D721Med (cell line): ENCODE results near the gene DIP2C.

ENCODE experiments used
- DNase-seq: peaks from one replicate; pipeline ENCODE4 v3.0.0; 2011; ENCODE audit warnings: low spot score; ENCODE audit not compliant: insufficient read length
- FAIRE-seq: peaks from 2 replicates; lab custom pipeline; 2011; peaks lifted over from hg19 to GRCh38; lab: Jason Lieb, UNC
- TF ChIP-seq, protein P1 (sequence below): IDR thresholded peaks from 2 replicates; pipeline ENCODE4 v1.5.1; 2012; ENCODE audit warnings: mild to moderate bottlenecking, control low read depth; ENCODE audit not compliant: insufficient read depth; ENCODE audit errors: missing control alignments

The DIP2C gene

DNA sequence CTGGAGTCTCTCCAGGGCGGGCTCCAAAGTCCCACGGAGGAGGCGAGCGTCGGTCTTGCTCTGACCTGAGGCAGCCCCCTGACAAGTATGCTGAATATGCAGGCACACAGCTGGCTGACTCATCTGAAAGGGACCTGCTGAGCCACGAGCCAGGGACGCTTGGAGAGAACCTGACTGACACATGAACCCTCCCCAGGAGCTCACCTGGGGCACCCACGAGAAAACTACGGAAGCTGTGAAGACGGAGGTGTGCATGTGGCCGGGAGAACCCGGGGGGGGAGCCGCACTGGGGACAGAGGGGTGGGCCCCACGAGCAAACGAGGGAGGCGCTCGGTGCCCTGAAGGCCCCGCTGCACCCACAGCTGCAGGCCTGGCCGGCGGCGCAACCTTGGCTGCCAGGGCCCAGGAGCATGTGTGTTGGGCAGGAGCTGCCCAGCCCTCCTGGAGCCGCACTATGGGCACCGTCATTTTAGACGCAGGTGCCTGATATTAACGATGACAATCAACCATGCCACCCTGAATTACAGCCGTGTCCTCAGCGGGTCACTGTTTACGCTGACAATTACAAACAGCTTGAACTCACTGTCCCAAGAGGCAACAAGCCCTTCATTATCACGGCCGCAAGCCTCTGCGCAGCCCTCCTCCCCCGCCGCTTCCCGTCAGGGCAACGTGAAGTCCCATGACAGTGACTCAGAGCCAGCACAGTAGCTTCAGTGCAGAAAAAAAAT lies 64.7 kb downstream of the DIP2C start:
- TF ChIP-seq, protein P1, sequence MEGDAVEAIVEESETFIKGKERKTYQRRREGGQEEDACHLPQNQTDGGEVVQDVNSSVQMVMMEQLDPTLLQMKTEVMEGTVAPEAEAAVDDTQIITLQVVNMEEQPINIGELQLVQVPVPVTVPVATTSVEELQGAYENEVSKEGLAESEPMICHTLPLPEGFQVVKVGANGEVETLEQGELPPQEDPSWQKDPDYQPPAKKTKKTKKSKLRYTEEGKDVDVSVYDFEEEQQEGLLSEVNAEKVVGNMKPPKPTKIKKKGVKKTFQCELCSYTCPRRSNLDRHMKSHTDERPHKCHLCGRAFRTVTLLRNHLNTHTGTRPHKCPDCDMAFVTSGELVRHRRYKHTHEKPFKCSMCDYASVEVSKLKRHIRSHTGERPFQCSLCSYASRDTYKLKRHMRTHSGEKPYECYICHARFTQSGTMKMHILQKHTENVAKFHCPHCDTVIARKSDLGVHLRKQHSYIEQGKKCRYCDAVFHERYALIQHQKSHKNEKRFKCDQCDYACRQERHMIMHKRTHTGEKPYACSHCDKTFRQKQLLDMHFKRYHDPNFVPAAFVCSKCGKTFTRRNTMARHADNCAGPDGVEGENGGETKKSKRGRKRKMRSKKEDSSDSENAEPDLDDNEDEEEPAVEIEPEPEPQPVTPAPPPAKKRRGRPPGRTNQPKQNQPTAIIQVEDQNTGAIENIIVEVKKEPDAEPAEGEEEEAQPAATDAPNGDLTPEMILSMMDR: no peak
- no peak for DNase-seq
- FAIRE-seq: no peak

DNA sequence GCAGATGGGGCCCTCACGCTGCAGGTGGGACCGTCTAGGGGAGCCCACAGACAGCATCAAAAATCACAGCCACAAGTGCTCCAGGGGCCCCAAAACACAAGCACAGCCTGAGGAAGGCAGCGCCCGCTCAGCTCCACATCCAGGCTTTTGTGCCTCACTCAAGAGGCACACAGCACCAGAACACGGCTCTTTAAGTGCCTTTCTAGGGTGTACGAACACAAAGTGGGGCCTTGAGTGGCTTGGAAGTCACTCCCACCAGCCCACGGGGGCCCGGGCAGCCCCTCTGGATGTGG lies 65.2 kb downstream of the DIP2C start:
- no peak for FAIRE-seq
- no peak for DNase-seq
- TF ChIP-seq, protein P1: no peak

DNA sequence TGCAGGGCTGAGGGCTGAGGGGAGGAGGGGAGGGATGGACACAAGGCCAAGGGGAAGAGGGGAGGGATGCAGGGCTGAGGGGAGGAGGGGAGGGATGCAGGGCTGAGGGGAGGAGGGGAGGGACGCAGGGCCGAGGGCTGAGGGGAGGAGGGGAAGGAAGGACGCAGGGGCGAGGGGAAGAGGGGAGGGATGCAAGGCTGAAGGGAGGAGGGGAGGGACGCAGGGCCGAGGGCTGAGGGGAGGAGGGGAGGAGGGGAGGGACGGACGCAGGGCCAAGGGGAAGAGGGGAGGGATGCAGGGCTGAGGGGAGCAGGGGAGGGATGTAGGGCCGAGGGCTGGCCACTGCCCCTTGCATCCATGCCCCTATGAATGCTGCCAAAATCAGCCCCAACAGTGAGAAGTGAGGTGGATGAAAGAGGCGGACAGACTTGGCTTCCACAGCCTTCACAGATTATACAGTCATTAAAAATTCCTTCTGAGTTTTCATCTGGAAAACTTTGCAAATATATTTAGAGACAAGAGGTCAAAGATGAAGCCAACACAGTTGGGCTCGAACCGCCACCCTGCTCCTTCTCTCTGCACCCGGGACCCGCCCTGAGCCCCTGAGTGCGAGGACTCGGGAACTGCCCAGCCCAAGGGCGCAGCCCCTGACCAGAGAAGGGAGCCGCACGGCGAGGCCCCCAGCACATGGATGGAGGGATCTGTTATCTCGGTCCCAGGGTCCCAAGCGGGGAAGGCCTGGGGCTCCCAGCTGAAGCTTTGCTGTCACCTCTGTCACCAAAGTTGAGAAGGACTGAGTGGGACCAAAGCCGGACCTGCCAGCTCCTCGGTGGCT lies 65.8 kb downstream of the DIP2C start:
- FAIRE-seq: no peak
- TF ChIP-seq, protein P1: no peak
- DNase-seq: no peak

DNA sequence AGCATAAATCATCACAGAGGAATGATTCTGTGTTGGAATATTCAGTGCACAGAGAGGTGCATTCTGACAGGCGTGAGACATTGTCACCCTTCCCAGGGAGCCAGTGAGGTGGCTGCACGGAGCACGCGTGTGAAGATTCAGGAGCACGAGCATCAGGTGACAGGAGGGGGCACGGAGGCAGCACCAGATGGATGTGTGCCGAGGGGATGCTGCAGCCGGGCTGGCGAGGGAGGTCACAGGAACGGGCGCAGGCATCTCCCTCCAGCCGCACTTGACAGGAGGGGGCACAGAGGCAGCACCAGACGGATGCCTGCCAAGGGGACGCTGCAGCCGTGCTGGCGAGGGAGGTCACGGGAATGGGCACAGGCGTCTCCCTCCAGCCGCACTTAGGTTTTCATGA lies 66.5 kb downstream of the DIP2C start:
- FAIRE-seq: no peak
- no peak for DNase-seq
- TF ChIP-seq, protein P1: no peak

DNA sequence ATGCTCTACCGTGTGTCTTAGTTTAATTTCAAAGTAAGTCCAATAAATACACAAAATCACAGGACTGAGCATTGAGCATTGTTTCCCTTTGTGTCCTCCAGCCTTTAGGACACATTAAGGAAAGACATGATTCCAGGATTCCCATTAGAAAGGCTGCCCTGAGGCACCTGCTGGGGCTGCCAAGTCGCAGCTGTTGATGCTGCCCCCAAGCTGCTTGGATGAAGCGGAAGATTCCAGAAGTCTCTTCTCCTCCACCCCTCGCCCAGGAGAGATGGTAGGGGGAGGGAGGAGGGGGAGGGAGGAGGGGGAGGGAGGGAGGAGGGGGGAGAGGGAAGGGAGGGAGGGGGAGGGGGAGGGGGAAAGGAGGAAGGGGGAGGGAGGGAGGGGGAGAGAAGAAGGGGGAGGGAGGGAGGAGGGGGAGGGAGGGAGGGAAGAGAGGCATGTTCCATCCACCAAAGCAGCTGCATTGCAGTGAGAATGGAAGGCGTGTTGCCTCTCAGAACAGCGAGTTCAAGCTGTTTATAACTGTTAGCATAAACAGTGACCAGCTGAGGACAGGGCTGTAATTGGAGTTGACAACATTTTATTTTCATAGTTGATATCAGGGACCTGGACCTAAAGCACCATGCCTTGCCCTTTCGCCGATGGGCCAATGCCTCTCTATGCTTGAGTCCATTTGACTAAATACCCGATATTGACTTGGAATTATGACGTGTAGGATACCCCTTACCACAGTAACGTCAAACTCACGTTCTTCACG lies 67.3 kb downstream of the DIP2C start:
- TF ChIP-seq, protein P1: no peak
- FAIRE-seq (no peak), DNase-seq (no peak)

DNA sequence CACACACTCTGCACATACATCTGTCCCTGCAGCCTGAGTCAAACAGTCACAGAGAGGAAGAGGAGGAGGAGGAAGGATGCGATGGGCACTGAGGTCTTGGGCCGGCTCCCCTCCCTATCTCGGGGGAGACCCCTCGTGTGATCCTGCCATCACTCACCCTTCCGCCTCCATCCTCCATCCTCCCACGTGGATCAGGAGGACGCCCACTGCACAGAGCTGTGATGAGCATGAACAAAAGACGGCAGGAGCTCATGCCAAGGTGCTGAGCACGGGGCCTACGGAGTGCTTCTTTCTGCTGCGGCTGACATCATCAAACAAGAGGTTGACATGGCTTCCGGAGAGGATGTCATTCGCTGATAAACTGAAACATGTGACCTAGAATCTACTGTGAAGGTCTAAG lies 68.0 kb downstream of the DIP2C start:
- DNase-seq (no peak), FAIRE-seq (no peak)
- TF ChIP-seq, protein P1: no peak

DNA sequence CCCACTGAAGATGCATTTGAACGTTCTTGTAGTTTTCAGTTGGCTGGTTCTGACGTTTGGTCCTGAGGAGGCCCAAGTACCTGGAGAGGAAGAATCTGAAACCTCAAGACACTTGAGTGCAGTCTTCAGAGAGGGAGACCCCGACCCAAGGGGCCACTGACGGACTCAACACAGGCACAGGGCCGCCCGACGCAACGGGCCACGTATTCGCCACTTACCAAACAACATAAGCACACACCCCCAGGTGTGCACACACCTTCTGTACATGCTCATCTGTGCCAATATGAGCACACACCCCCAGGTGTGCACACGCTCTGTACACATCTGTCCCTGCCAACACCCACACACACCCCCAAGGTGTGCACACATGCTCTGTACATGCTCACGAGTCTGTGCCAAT lies 68.5 kb downstream of the DIP2C start:
- no peak for FAIRE-seq
- TF ChIP-seq, protein P1: no peak

More for the DNA sequence above, 68.5 kb downstream of the DIP2C start:
- no peak for DNase-seq
